ENCODE data around the gene ADAMTS12. TPM values are rescaled to one million over a fixed set of nuclear protein-coding genes. Genes with fewer than 3 reads are reported as not detected.

Gene ADAMTS12
- total RNA-seq, 4 donors from 2014 or later: 2.3 to 6.0 (median 4.2) TPM

DNA sequence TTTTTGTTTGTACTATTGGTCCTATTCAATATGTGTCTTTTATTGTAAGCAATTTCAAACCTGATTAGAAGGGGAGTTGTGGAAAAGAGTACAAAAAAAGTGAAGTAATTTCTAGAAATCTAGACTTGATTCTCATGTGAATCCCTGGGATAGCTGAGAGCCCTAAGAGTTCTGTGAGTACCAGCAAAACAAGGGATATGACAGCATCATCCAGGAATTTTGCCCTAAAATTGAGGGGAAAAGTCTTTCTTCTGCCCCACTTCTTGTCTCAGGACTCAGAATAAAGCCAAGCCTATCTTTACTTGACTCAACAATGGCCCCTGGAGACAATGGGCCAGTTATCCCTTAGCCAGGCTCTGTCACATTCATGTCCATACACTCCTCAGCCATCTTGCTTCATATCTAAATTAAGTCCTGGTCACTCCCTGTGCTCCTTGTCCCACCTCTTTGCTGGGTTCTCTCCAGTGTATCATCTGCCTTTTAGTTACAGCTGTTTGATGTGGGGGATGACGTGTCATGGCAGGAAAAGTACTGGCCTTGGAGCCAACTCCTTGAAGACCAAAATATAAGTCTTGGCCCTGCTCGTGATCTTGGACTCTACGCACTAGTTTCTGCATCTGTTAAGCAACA is 81.2 kb downstream of the ADAMTS12 start:
- no peak for TF ChIP-seq EP300 (IDR thresholded peaks at IDR 0.05)
- TF ChIP-seq, protein P1, sequence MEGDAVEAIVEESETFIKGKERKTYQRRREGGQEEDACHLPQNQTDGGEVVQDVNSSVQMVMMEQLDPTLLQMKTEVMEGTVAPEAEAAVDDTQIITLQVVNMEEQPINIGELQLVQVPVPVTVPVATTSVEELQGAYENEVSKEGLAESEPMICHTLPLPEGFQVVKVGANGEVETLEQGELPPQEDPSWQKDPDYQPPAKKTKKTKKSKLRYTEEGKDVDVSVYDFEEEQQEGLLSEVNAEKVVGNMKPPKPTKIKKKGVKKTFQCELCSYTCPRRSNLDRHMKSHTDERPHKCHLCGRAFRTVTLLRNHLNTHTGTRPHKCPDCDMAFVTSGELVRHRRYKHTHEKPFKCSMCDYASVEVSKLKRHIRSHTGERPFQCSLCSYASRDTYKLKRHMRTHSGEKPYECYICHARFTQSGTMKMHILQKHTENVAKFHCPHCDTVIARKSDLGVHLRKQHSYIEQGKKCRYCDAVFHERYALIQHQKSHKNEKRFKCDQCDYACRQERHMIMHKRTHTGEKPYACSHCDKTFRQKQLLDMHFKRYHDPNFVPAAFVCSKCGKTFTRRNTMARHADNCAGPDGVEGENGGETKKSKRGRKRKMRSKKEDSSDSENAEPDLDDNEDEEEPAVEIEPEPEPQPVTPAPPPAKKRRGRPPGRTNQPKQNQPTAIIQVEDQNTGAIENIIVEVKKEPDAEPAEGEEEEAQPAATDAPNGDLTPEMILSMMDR (IDR thresholded peaks at IDR 0.05): no peak
- TF ChIP-seq POLR2A (IDR thresholded peaks at IDR 0.05; ENCODE audit: low read depth): no peak
- H3K27ac ChIP-seq (replicated peaks in 1 of 4): no peak overlapping the region
- H3K27me3 ChIP-seq: no peaks in the 10 kb centered on the region
- peaks cover 0 to 4% (median 0%) of the 10 kb centered on the region in 4 donors for H3K4me1 ChIP-seq
- H3K4me3 ChIP-seq: no peak overlapping the region
- H3K9me3 ChIP-seq: no peaks in the 10 kb centered on the region
- intact Hi-C loops (cut with DNase I): no loop called here
- DNase-seq (ENCODE audit: extremely low spot score): peak; percentile 92
- no peaks in the 10 kb centered on the region for H3K36me3 ChIP-seq
- 83% methylated on average over 3 of the region's 3 CpGs for WGBS

DNA sequence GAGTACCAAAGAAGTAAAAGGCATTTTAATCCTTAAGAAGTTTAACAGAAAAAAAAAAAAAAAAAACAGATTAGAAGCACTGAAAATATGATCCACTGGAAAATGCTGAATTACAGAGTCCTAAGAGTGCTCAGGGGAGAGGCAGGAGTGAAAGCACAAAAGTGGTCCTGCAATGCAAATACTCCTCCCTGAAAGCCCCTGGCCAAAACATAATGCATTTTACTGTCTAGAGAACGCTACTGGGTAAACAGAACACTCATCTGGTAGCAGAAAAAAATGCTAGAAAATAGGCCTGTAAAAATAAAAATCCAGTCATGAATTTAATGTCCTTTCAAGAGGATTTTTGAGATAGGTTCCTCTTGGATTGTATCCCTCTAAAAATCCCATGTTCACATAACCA is 81.9 kb downstream of the ADAMTS12 start:
- DNase-seq (ENCODE audit: extremely low spot score): no peak
- Histone ChIP-seq H3K9me3 (no peaks in the 10 kb centered on the region), H3K4me3 (no peak overlapping the region), H3K27me3 (no peaks in the 10 kb centered on the region), H3K27ac (replicated peaks in 1 of 4) (peak overlapping the region in 1 of 4 donors; percentile 16), H3K36me3 (no peaks in the 10 kb centered on the region), H3K4me1 (peaks cover 0 to 4% (median 0%) of the 10 kb centered on the region in 4 donors)
- WGBS: 81% methylated on average over 1 of the region's 1 CpG
- TF ChIP-seq POLR2A (IDR thresholded peaks at IDR 0.05; ENCODE audit: low read depth) (no peak), EP300 (IDR thresholded peaks at IDR 0.05) (no peak), POLR2AphosphoS5 (IDR thresholded peaks at IDR 0.05) (no peak)
- TF ChIP-seq, protein P1 (IDR thresholded peaks at IDR 0.05): no peak
- intact Hi-C loops (cut with DNase I): no loop called here

DNA sequence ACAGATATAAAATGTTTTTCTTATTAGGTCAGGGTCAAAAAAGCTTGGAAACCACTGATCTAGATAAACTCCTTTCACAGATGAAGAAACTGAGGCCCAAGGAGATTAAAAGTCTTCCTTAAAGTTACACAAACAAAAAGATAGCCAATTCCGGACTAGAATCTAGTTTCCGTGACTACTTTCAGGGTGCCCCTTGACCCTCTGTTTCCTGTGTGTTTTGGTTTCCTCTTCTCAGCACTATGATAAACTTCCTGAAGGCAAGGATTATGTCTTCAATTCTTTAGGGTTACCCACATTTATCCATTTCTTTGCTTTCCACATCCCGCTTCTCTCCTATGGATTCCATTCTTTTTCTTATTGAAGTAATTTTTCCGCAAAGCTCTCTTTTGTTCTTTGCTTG is 83.1 kb downstream of the ADAMTS12 start:
- WGBS: 60% methylated on average over 4 of the region's 4 CpGs
- no peaks in the 10 kb centered on the region for H3K9me3 ChIP-seq
- TF ChIP-seq EP300 (IDR thresholded peaks at IDR 0.05): no peak
- TF ChIP-seq, protein P1 (IDR thresholded peaks at IDR 0.05): no peak
- TF ChIP-seq POLR2AphosphoS5 (IDR thresholded peaks at IDR 0.05): no peak
- TF ChIP-seq POLR2A (IDR thresholded peaks at IDR 0.05; ENCODE audit: low read depth): no peak
- no peaks in the 10 kb centered on the region for H3K36me3 ChIP-seq
- H3K27me3 ChIP-seq: no peaks in the 10 kb centered on the region
- no peak overlapping the region for H3K4me3 ChIP-seq
- no peak overlapping the region for H3K27ac ChIP-seq (replicated peaks in 1 of 4)
- intact Hi-C loops (cut with DNase I): no loop called here
- no peak for DNase-seq (ENCODE audit: extremely low spot score)
- peaks cover 0 to 4% (median 0%) of the 10 kb centered on the region in 4 donors for H3K4me1 ChIP-seq

GRCh38 chr5:33807771-33808170 is 84.0 kb downstream of the ADAMTS12 start:
- TF ChIP-seq, protein P1 (IDR thresholded peaks at IDR 0.05): no peak
- TF ChIP-seq EP300 (IDR thresholded peaks at IDR 0.05) (no peak), POLR2A (IDR thresholded peaks at IDR 0.05; ENCODE audit: low read depth) (no peak), POLR2AphosphoS5 (IDR thresholded peaks at IDR 0.05) (no peak)
- intact Hi-C loops (cut with DNase I): no loop called here
- 69% methylated on average over 9 of the region's 9 CpGs for WGBS
- no peaks in the 10 kb centered on the region for H3K36me3 ChIP-seq
- H3K27ac ChIP-seq (replicated peaks in 1 of 4): no peak overlapping the region
- H3K4me3 ChIP-seq: no peak overlapping the region
- H3K27me3 ChIP-seq: no peaks in the 10 kb centered on the region
- no peaks in the 10 kb centered on the region for H3K9me3 ChIP-seq
- H3K4me1 ChIP-seq: peaks cover 0 to 4% (median 0%) of the 10 kb centered on the region in 4 donors
- DNase-seq (ENCODE audit: extremely low spot score): no peak
